C4-2B (cell line): ENCODE measurements around the gene CHCHD6.

Experiments
- CTCF ChIP-seq: fragments of 450-650 bp; conservative IDR thresholded peaks from 2 replicates; pipeline ENCODE4 v1.5.1; 2017; ENCODE audit warnings: mild to moderate bottlenecking
- ZFX ChIP-seq: fragments of 450-650 bp; IDR thresholded peaks from 2 replicates; pipeline ENCODE4 v1.6.1; 2017

GRCh38 chr3:126964950-126965349, 260.9 kb downstream of the CHCHD6 start:
- TF ChIP-seq CTCF, result no peak
- TF ChIP-seq ZFX, result no peak
